Keratinocyte (primary cell): ENCODE measurements around the gene ARSH. TPM values are rescaled to one million over a fixed set of nuclear protein-coding genes. Genes with fewer than 3 reads are reported as not detected.
"Not testable (repeated sequence)": the region's sequence is repeated elsewhere in the genome, so short reads cannot be mapped to it uniquely, and the experiment has no call there.

ENCODE experiments used
- DNase-seq: peaks from one replicate; pipeline ENCODE4 v3.0.0-alpha.2; 2011; ENCODE audit warnings: low read depth, missing footprints, low spot score
- FAIRE-seq: peaks from 2 replicates; lab custom pipeline; 2011; peaks lifted over from hg19 to GRCh38; lab: Jason Lieb, UNC
- H2AFZ ChIP-seq: 2 replicates; pipeline ENCODE4 v1.6.0; 2012; ENCODE audit warnings: low read length, control low read depth, inconsistent platforms; ENCODE audit not compliant: control insufficient read depth
- H3K27ac ChIP-seq: 2 replicates; pipeline ENCODE4 v1.5.1; 2011; ENCODE audit warnings: low read length; ENCODE audit not compliant: control insufficient read depth, insufficient read depth
- H3K27me3 ChIP-seq: 3 replicates; pipeline ENCODE4 v1.6.0; 2011; ENCODE audit warnings: low read length; ENCODE audit not compliant: control insufficient read depth, insufficient read depth; ENCODE audit errors: extremely low read depth
- H3K36me3 ChIP-seq, 2 experiments: 2 replicates in 1 of 2; 3 replicates in 1 of 2; pipeline ENCODE4 v1.5.1; 2011; ENCODE audit warnings: low read length in 2 of 2, mild to moderate bottlenecking in 1 of 2; ENCODE audit not compliant: control insufficient read depth in 2 of 2, insufficient read depth in 2 of 2; ENCODE audit errors: extremely low read depth in 1 of 2
- H3K4me1 ChIP-seq: 3 replicates; pipeline ENCODE4 v1.5.1; 2011; ENCODE audit warnings: low read length; ENCODE audit not compliant: control insufficient read depth, insufficient read depth; ENCODE audit errors: extremely low read depth
- H3K4me2 ChIP-seq: 3 replicates; pipeline ENCODE4 v1.6.0; 2011; ENCODE audit warnings: low read depth, low read length; ENCODE audit not compliant: control insufficient read depth, insufficient read depth; ENCODE audit errors: extremely low read depth
- H3K4me3 ChIP-seq, 3 experiments: fragments of 200-600 bp in 1 of 3; sonication (generic) in 1 of 3; 2 replicates in 2 of 3; 3 replicates in 1 of 3; pipeline ENCODE4 v1.5.1; 2011 to 2016; ENCODE audit warnings: low read length in 3 of 3, mild to moderate bottlenecking in 3 of 3, control low read depth in 2 of 3, inconsistent platforms in 1 of 3, low read depth in 1 of 3, mixed read lengths in 1 of 3, mixed run types in 1 of 3, moderate library complexity in 1 of 3; ENCODE audit not compliant: control insufficient read depth in 2 of 3, insufficient read depth in 2 of 3; ENCODE audit errors: extremely low read depth in 1 of 3
- H3K79me2 ChIP-seq: 2 replicates; pipeline ENCODE4 v1.6.0; 2012; ENCODE audit warnings: low read length; ENCODE audit not compliant: control insufficient read depth, insufficient read depth
- H3K9ac ChIP-seq: 3 replicates; pipeline ENCODE4 v1.6.0; 2011; ENCODE audit warnings: low read length; ENCODE audit not compliant: control insufficient read depth, insufficient read depth; ENCODE audit errors: extremely low read depth
- H3K9me1 ChIP-seq: 3 replicates; pipeline ENCODE4 v1.6.0; 2011; ENCODE audit warnings: low read length; ENCODE audit not compliant: control insufficient read depth, insufficient read depth; ENCODE audit errors: extremely low read depth
- H3K9me3 ChIP-seq: 2 replicates; pipeline ENCODE4 v1.5.1; 2012; ENCODE audit warnings: low read depth, low read length; ENCODE audit not compliant: control insufficient read depth
- H4K20me1 ChIP-seq: 3 replicates; pipeline ENCODE4 v1.6.0; 2011; ENCODE audit warnings: low read length; ENCODE audit not compliant: control insufficient read depth, insufficient read depth; ENCODE audit errors: extremely low read depth
- EZH2 ChIP-seq: IDR thresholded peaks from one replicate; pipeline ENCODE4 v1.6.1; 2012; ENCODE audit warnings: inconsistent platforms, mild to moderate bottlenecking, low read length, moderate library complexity
- dilution Hi-C: fragments of 300-500 bp; cut with MboI; formaldehyde crosslinking; loops from one replicate; pipeline ENCODE4 v1.7.0; 2020; ENCODE audit warnings: low sequenced_read_pairs; ENCODE audit not compliant: extremely low pct_ligation_motif_present
- polyA plus RNA-seq, 5 experiments: library from polyadenylated mRNA; depleted of rRNA in 3 of 5; stranded (reverse) in 3 of 5; stranded (forward) in 1 of 5; unstranded in 1 of 5; fragments of >200 nt; gene quantifications; 1 replicate in 1 of 5; 2 replicates in 3 of 5; 3 replicates in 1 of 5; pipeline versions ENCODE4 v1.2.1 to v1.2.3, GENCODE V29; 2011 to 2012; ENCODE audit warnings: missing spikeins in 2 of 5, low read depth in 1 of 5, low replicate concordance in 1 of 5
- TF ChIP-seq, protein P1 (sequence below), 3 experiments: IDR thresholded peaks in 1 of 3; conservative IDR thresholded peaks in 1 of 3; optimal IDR thresholded peaks in 1 of 3; 2 replicates in 2 of 3; 3 replicates in 1 of 3; pipeline versions ENCODE3 to v1.5.1; 2011; ENCODE audit warnings: low read length in 3 of 3, mild to moderate bottlenecking in 3 of 3, moderate library complexity in 2 of 3, control low read depth in 1 of 3, inconsistent platforms in 1 of 3; ENCODE audit not compliant: insufficient read depth in 2 of 3; ENCODE audit errors: extremely low read depth in 1 of 3

Gene ARSH
- polyA plus RNA-seq, 1 donor (not counting 4 experiments of a cell fraction or from before 2014, with no cell fraction given) = not detected

DNA sequence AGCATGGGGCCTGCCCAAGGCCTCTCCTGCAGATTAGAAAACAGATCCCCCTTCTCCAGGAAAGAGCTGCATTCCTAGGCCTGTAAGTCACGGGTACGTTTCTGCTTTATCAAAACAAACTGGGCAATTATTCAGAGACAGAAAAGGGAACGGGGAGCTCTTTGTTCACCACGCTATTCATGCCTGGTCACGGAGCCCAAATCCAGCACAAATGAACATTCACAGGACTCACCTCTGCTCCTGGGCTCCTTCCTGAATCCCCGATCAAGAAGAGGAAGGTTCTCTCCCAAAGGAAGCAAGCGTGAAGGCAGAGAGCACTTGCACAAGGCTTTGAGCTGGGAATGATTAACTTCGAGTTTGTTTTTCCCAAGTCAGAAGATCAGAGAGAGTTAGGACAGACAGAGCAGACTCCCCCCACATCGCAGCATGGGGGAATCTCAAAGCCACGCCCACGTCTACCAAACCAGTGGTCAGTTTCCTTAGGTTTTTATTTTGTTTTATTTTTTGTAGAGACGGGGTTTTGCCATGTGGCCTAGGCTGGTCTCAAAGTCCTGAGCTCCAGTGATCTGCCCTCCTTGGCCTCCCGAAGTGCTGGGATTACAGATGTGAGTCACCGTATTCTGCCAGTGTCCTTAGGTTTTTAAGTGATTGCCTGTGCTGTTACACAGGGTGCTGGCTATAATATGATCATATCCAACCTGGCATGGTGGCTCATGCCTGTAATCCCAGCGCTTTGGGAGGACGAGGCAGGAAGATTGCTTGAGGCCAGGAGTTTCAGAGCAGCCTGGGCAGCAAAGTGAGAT lies 42.2 kb upstream of the ARSH start:
- H2AFZ ChIP-seq, DNase-seq, H3K79me2 ChIP-seq, dilution Hi-C loops, H3K27ac ChIP-seq, H3K9ac ChIP-seq, H3K27me3 ChIP-seq, H3K9me3 ChIP-seq, H3K36me3 ChIP-seq, H3K4me2 ChIP-seq, FAIRE-seq, H3K9me1 ChIP-seq, H3K4me1 ChIP-seq, H3K4me3 ChIP-seq, H4K20me1 ChIP-seq: not testable (repeated sequence)

DNA sequence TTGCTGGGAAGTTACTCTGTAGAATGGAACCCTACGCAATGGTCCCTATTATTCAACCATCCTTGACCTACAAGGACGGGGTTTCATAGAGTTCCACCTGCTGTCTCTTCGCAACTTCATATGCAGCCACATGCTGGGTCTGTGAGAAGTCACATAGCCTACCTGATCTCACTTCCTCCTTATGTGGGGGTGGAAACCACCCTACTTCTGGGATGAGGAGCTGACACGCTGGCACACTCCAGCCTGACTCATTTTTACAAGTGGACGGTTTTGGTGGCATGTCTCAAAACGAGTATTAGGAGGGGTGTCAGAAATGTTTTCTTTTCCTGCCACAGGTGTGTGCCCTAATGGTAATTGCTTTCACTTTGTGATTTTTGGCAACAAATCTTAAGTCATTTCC lies 40.4 kb upstream of the ARSH start:
- no peak for TF ChIP-seq EZH2
- TF ChIP-seq, protein P1, sequence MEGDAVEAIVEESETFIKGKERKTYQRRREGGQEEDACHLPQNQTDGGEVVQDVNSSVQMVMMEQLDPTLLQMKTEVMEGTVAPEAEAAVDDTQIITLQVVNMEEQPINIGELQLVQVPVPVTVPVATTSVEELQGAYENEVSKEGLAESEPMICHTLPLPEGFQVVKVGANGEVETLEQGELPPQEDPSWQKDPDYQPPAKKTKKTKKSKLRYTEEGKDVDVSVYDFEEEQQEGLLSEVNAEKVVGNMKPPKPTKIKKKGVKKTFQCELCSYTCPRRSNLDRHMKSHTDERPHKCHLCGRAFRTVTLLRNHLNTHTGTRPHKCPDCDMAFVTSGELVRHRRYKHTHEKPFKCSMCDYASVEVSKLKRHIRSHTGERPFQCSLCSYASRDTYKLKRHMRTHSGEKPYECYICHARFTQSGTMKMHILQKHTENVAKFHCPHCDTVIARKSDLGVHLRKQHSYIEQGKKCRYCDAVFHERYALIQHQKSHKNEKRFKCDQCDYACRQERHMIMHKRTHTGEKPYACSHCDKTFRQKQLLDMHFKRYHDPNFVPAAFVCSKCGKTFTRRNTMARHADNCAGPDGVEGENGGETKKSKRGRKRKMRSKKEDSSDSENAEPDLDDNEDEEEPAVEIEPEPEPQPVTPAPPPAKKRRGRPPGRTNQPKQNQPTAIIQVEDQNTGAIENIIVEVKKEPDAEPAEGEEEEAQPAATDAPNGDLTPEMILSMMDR (optimal IDR thresholded peaks at IDR 0.05 in 1 of 3, IDR thresholded peaks at IDR 0.05 in 1 of 3, conservative IDR thresholded peaks at IDR 0.05 in 1 of 3; ENCODE audit: extremely low read depth in 1 of 3, insufficient read depth in 2 of 3, low read length in 3 of 3) = no peak
- Histone ChIP-seq H3K4me1 (no peaks in the 10 kb centered on the region), H3K4me3 (no peak overlapping the region), H3K36me3 (no peaks in the 10 kb centered on the region), H3K4me2 (no peak overlapping the region), H3K27me3 (no peaks in the 10 kb centered on the region), H3K9me3 (no peaks in the 10 kb centered on the region), H3K9me1 (no peaks in the 10 kb centered on the region), H3K79me2 (no peaks in the 10 kb centered on the region), H4K20me1 (no peaks in the 10 kb centered on the region), H3K9ac (no peak overlapping the region), H2AFZ (no peak overlapping the region), H3K27ac (no peak overlapping the region)
- no peak for FAIRE-seq
- no peak for DNase-seq
- dilution Hi-C loops = no loop called here

DNA sequence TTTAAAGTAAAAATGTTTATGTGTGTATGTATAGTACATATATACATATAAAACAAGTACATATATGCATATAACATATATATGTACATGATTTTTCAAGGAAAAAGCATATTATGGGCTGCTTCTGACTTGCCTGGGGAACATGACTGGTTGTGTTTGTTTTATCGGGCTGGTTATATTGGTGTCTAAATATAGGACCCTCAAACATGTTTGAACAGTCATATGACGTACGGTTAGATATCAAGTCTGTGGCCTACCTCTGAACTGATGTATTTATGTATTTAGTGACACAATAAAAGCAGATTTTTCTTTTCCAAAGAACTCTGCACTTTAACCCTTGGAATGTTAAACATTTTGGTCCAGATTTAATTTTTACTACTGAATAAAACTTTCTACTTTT lies 39.3 kb upstream of the ARSH start:
- no peak for TF ChIP-seq EZH2
- TF ChIP-seq, protein P1 (optimal IDR thresholded peaks at IDR 0.05 in 1 of 3, IDR thresholded peaks at IDR 0.05 in 1 of 3, conservative IDR thresholded peaks at IDR 0.05 in 1 of 3; ENCODE audit: extremely low read depth in 1 of 3, insufficient read depth in 2 of 3, low read length in 3 of 3) = no peak
- FAIRE-seq (no peak), DNase-seq (no peak)
- H3K4me3 ChIP-seq = no peak overlapping the region
- no peak overlapping the region for H3K9ac ChIP-seq
- H3K27ac ChIP-seq = no peak overlapping the region
- H3K79me2 ChIP-seq = no peaks in the 10 kb centered on the region
- H3K27me3 ChIP-seq = no peaks in the 10 kb centered on the region
- no peaks in the 10 kb centered on the region for H3K4me1 ChIP-seq
- H3K9me3 ChIP-seq = no peaks in the 10 kb centered on the region
- no peaks in the 10 kb centered on the region for H3K36me3 ChIP-seq
- H2AFZ ChIP-seq = no peak overlapping the region
- no peaks in the 10 kb centered on the region for H4K20me1 ChIP-seq
- dilution Hi-C loops = no loop called here
- H3K9me1 ChIP-seq = no peaks in the 10 kb centered on the region
- no peak overlapping the region for H3K4me2 ChIP-seq
